Neural cell (in vitro differentiated cells): ENCODE data around the gene TYK2. TPM values are rescaled to one million over a fixed set of nuclear protein-coding genes. Genes with fewer than 3 reads are reported as not detected.
"Not testable (repeated sequence)": the region's sequence is repeated elsewhere in the genome, so short reads cannot be mapped to it uniquely, and the experiment has no call there.

Experiments used
- H2AFZ ChIP-seq: fragments of 200-600, 300-800 bp; sonication (generic), shearing (Covaris generic); 2 replicates; pipeline ENCODE4 v1.6.0; 2014; ENCODE audit warnings: low read depth, mild to moderate bottlenecking, antibody characterized with exemption, low read length, moderate library complexity
- H3F3A ChIP-seq: fragments of 200-600 bp; shearing (Covaris generic); 2 replicates; pipeline ENCODE4 v1.6.1; 2016; ENCODE audit warnings: mild to moderate bottlenecking, moderate library complexity, mixed read lengths, antibody characterized with exemption, low read length; ENCODE audit not compliant: insufficient read depth, poor library complexity, severe bottlenecking
- H3K27ac ChIP-seq: fragments of 200-600, 300-800 bp; sonication (generic), shearing (Covaris generic); 2 replicates; pipeline ENCODE4 v1.5.1; 2014; ENCODE audit warnings: mild to moderate bottlenecking, low read length, moderate library complexity
- H3K27me3 ChIP-seq: fragments of 300-800, 200-600 bp; sonication (generic), shearing (Covaris generic); 2 replicates; pipeline ENCODE4 v1.6.0; 2014; ENCODE audit warnings: mild to moderate bottlenecking, low read depth, low read length, moderate library complexity; ENCODE audit not compliant: insufficient read depth
- H3K36me3 ChIP-seq: fragments of 300-800, 200-600 bp; sonication (generic), shearing (Covaris generic); 2 replicates; pipeline ENCODE4 v1.5.1; 2014; ENCODE audit warnings: mild to moderate bottlenecking, antibody characterized with exemption, low read length, moderate library complexity; ENCODE audit not compliant: insufficient read depth
- H3K4me2 ChIP-seq: fragments of 300-800, 200-600 bp; sonication (generic), shearing (Covaris generic); 2 replicates; pipeline ENCODE4 v1.6.0; 2014; ENCODE audit warnings: mild to moderate bottlenecking, low read length
- H3K4me3 ChIP-seq: fragments of 300-800, 200-600 bp; sonication (generic), shearing (Covaris generic); 2 replicates; pipeline ENCODE4 v1.5.1; 2014; ENCODE audit warnings: mild to moderate bottlenecking, low read length, moderate library complexity
- H3K79me2 ChIP-seq: fragments of 200-600 bp; shearing (Covaris generic); replicated peaks from 2 replicates; pipeline ENCODE4 v1.6.0; 2014; ENCODE audit warnings: mild to moderate bottlenecking, low read length, moderate library complexity; ENCODE audit not compliant: insufficient read depth
- H3K9ac ChIP-seq: fragments of 300-800, 200-600 bp; sonication (generic), shearing (Covaris generic); 2 replicates; pipeline ENCODE4 v1.6.1; 2016; ENCODE audit warnings: mild to moderate bottlenecking, low read length, mixed read lengths
- H3K9me2 ChIP-seq: fragments of 200-600 bp; shearing (Covaris generic); 2 replicates; pipeline ENCODE4 v1.6.1; 2016; ENCODE audit warnings: mild to moderate bottlenecking, low read length, mixed read lengths; ENCODE audit not compliant: insufficient read depth
- H3K9me3 ChIP-seq: fragments of 200-600, 300-800 bp; sonication (generic), shearing (Covaris generic); 2 replicates; pipeline ENCODE4 v1.6.1; 2016; ENCODE audit warnings: mild to moderate bottlenecking, mixed run types, low read length, moderate library complexity, mixed read lengths
- H4K20me1 ChIP-seq: fragments of 200-600 bp; shearing (Covaris generic); 2 replicates; pipeline ENCODE4 v1.6.1; 2016; ENCODE audit warnings: mild to moderate bottlenecking, mixed run types; ENCODE audit not compliant: insufficient read depth
- EP300 ChIP-seq: fragments of 450-650 bp; conservative IDR thresholded peaks from 2 replicates; pipeline ENCODE4 v1.6.1; 2014; ENCODE audit warnings: antibody characterized with exemption, mild to moderate bottlenecking, moderate library complexity; ENCODE audit not compliant: poor library complexity, severe bottlenecking
- EZH2 ChIP-seq: fragments of 200-600, 300-800 bp; shearing (Covaris generic), sonication (generic); IDR thresholded peaks from 2 replicates; pipeline ENCODE4 v1.6.1; 2014; ENCODE audit warnings: antibody characterized with exemption, low read length, borderline replicate concordance, mild to moderate bottlenecking; ENCODE audit not compliant: insufficient read depth, poor library complexity, severe bottlenecking
- MXI1 ChIP-seq: fragments of 450-650 bp; conservative IDR thresholded peaks from 2 replicates; pipeline ENCODE4 v1.6.1; 2014; ENCODE audit warnings: antibody characterized with exemption, mild to moderate bottlenecking; ENCODE audit not compliant: poor library complexity, severe bottlenecking
- POLR2AphosphoS5 ChIP-seq: IDR thresholded peaks from 2 replicates; pipeline ENCODE4 v1.6.1; 2012
- RAD21 ChIP-seq: fragments of 450-650 bp; conservative IDR thresholded peaks from 2 replicates; pipeline ENCODE4 v1.6.1; 2014; ENCODE audit warnings: antibody characterized with exemption, mild to moderate bottlenecking, moderate library complexity
- SMC3 ChIP-seq: fragments of 450-650 bp; conservative IDR thresholded peaks from 2 replicates; pipeline ENCODE4 v1.6.1; 2014; ENCODE audit warnings: antibody characterized with exemption, mild to moderate bottlenecking, moderate library complexity; ENCODE audit not compliant: poor library complexity
- TAF1 ChIP-seq: IDR thresholded peaks from 2 replicates; pipeline ENCODE4 v1.6.1; 2012; ENCODE audit warnings: low read depth
- polyA plus RNA-seq: library from polyadenylated mRNA; depleted of rRNA; stranded (reverse); fragments of >200 nt; gene quantifications from 2 replicates; pipeline ENCODE4 v1.2.3, GENCODE V29; 2014
- TF ChIP-seq, protein P1 (sequence below): IDR thresholded peaks from 2 replicates; pipeline ENCODE4 v1.6.1; 2012; ENCODE audit warnings: borderline replicate concordance
- TF ChIP-seq, protein P2 (sequence below): fragments of 450-650 bp; IDR thresholded peaks from 2 replicates; pipeline ENCODE4 v1.5.1; 2014; ENCODE audit warnings: antibody characterized with exemption, mild to moderate bottlenecking, moderate library complexity; ENCODE audit not compliant: poor library complexity, severe bottlenecking

The TYK2 gene
- polyA plus RNA-seq, 1 donor from 2014 or later = 95.8 TPM

DNA sequence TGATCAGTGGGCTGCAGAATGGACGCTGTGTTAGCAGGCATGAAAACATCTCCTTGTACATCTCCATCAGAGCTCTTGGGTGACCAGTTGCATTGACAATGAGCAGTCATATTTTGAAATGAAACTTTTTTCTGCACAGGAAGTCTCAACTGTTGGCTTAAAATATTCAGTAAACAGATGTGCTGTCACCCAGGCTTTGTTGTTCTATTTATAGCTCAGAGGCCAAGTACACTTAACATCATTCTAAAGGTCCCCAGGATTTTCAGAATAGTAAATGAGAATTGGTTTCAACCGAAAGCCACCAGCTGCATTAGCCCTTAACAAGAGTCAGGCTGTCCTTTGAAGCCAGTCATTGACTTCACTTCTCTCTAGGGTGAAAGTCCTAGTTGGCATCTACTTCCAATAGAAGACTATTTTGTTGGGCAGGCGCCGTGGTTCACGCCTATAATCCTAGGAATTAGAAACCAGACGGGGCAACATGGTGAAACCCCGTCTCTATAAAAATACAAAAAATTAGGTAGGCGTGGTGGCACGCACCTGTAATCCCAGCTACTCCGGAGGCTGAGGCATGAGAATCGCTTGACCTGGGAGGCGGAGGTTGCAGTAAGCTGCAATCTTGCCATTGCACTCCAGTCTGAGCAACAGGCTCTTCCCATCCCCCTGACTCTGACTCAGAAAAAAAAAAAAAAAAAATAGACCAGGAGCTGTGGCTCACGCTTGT, 32.0 kb upstream of the TYK2 start:
- peaks cover 26% of the 10 kb centered on the region for H3K27me3 ChIP-seq
- H3K79me2 ChIP-seq = no peaks in the 10 kb centered on the region
- no peaks in the 10 kb centered on the region for H3F3A ChIP-seq
- TF ChIP-seq TAF1 (no peak), EP300 (no peak), MXI1 (no peak), SMC3 (no peak), POLR2AphosphoS5 (no peak), RAD21 (no peak), EZH2 (no peak)
- TF ChIP-seq, protein P1, sequence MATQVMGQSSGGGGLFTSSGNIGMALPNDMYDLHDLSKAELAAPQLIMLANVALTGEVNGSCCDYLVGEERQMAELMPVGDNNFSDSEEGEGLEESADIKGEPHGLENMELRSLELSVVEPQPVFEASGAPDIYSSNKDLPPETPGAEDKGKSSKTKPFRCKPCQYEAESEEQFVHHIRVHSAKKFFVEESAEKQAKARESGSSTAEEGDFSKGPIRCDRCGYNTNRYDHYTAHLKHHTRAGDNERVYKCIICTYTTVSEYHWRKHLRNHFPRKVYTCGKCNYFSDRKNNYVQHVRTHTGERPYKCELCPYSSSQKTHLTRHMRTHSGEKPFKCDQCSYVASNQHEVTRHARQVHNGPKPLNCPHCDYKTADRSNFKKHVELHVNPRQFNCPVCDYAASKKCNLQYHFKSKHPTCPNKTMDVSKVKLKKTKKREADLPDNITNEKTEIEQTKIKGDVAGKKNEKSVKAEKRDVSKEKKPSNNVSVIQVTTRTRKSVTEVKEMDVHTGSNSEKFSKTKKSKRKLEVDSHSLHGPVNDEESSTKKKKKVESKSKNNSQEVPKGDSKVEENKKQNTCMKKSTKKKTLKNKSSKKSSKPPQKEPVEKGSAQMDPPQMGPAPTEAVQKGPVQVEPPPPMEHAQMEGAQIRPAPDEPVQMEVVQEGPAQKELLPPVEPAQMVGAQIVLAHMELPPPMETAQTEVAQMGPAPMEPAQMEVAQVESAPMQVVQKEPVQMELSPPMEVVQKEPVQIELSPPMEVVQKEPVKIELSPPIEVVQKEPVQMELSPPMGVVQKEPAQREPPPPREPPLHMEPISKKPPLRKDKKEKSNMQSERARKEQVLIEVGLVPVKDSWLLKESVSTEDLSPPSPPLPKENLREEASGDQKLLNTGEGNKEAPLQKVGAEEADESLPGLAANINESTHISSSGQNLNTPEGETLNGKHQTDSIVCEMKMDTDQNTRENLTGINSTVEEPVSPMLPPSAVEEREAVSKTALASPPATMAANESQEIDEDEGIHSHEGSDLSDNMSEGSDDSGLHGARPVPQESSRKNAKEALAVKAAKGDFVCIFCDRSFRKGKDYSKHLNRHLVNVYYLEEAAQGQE = no peak
- TF ChIP-seq, protein P2, sequence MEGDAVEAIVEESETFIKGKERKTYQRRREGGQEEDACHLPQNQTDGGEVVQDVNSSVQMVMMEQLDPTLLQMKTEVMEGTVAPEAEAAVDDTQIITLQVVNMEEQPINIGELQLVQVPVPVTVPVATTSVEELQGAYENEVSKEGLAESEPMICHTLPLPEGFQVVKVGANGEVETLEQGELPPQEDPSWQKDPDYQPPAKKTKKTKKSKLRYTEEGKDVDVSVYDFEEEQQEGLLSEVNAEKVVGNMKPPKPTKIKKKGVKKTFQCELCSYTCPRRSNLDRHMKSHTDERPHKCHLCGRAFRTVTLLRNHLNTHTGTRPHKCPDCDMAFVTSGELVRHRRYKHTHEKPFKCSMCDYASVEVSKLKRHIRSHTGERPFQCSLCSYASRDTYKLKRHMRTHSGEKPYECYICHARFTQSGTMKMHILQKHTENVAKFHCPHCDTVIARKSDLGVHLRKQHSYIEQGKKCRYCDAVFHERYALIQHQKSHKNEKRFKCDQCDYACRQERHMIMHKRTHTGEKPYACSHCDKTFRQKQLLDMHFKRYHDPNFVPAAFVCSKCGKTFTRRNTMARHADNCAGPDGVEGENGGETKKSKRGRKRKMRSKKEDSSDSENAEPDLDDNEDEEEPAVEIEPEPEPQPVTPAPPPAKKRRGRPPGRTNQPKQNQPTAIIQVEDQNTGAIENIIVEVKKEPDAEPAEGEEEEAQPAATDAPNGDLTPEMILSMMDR = no peak
- H3K9ac ChIP-seq = no peak overlapping the region
- no peak overlapping the region for H3K27ac ChIP-seq
- H2AFZ ChIP-seq = no peak overlapping the region
- H3K9me2 ChIP-seq = no peaks in the 10 kb centered on the region
- H3K4me2 ChIP-seq = no peak overlapping the region
- no peak overlapping the region for H3K4me3 ChIP-seq
- H3K9me3 ChIP-seq = no peaks in the 10 kb centered on the region
- no peaks in the 10 kb centered on the region for H3K36me3 ChIP-seq
- no peaks in the 10 kb centered on the region for H4K20me1 ChIP-seq

DNA sequence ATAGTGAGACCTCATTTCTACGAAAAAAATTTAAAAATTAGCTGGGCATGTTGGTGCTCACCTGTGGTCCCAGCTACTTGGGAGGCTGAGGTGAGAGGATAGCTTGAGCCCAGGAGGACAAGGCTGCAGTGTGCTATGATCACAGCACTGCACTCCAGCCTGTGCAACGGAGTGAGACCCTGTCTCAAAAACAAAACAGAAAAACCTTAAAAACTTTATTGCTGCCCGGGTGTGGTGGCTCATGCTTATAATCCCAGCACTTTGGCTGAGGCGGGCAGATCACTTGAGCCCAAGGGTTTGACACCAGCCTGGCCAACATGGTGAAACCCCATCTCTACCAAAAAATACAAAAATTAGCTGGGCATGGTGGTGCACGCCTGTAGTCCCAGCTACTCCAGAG, 30.9 kb upstream of the TYK2 start:
- H3K27me3 ChIP-seq = peaks cover 14% of the 10 kb centered on the region
- not testable (repeated sequence) for H3K9me2 ChIP-seq, H3K9me3 ChIP-seq, H3K9ac ChIP-seq, H2AFZ ChIP-seq, H3F3A ChIP-seq, H3K4me3 ChIP-seq, H3K36me3 ChIP-seq, H3K27ac ChIP-seq, H3K79me2 ChIP-seq, H4K20me1 ChIP-seq, H3K4me2 ChIP-seq
